ENCODE results near the gene SKOR2.

GRCh38 chr18:47247036-47247415 is 4.4 kb downstream of the SKOR2 start:
- TF ChIP-seq CTCF (IDR thresholded peaks at IDR 0.05): no peak
- no peak for TF ChIP-seq EZH2 (IDR thresholded peaks at IDR 0.05; ENCODE audit: borderline replicate concordance, insufficient read depth, low read depth, low read length, poor library complexity, severe bottlenecking)
